ENCODE data around the gene MED20. TPM values are rescaled to one million over a fixed set of nuclear protein-coding genes. Genes with fewer than 3 reads are reported as not detected.

MED20 gene
- total RNA-seq, 1 donor from 2014 or later: 24.1 TPM

GRCh38 chr6:41958022-41958856, 37.3 kb upstream of the MED20 start:
- TF ChIP-seq CTCF (IDR thresholded peaks at IDR 0.05; ENCODE audit: unreplicated experiment): no peak
- no peaks in the 10 kb centered on the region for H3K4me1 Mint-ChIP-seq
- H3K9me3 Mint-ChIP-seq: no peaks in the 10 kb centered on the region
- H3K4me3 Mint-ChIP-seq: no peak overlapping the region
- H3K27ac Mint-ChIP-seq: no peak overlapping the region
- no peaks in the 10 kb centered on the region for H3K36me3 Mint-ChIP-seq
- no peak for DNase-seq (ENCODE audit: low spot score in 2 of 2, unreplicated experiment in 2 of 2)
- no peaks in the 10 kb centered on the region for H3K27me3 Mint-ChIP-seq (ENCODE audit: low read depth)

GRCh38 chr6:41957117-41957516, 36.2 kb upstream of the MED20 start:
- Mint-ChIP-seq H3K4me3 (no peak overlapping the region), H3K4me1 (no peaks in the 10 kb centered on the region), H3K27ac (no peak overlapping the region)

GRCh38 chr6:41955412-41955811, 34.5 kb upstream of the MED20 start:
- DNase-seq (ENCODE audit: low spot score in 2 of 2, unreplicated experiment in 2 of 2): no peak

More at GRCh38 chr6:41957117-41957516, 36.2 kb upstream of the MED20 start:
- no peak for DNase-seq (ENCODE audit: low spot score in 2 of 2, unreplicated experiment in 2 of 2)
- Mint-ChIP-seq H3K36me3 (no peaks in the 10 kb centered on the region), H3K9me3 (no peaks in the 10 kb centered on the region), H3K27me3 (ENCODE audit: low read depth) (no peaks in the 10 kb centered on the region)
- TF ChIP-seq CTCF (IDR thresholded peaks at IDR 0.05; ENCODE audit: unreplicated experiment): no peak

GRCh38 chr6:41954668-41955067, 33.7 kb upstream of the MED20 start:
- Mint-ChIP-seq H3K36me3 (no peaks in the 10 kb centered on the region), H3K27me3 (ENCODE audit: low read depth) (no peaks in the 10 kb centered on the region), H3K4me1 (no peaks in the 10 kb centered on the region), H3K9me3 (no peaks in the 10 kb centered on the region), H3K27ac (no peak overlapping the region), H3K4me3 (no peak overlapping the region)
- DNase-seq (ENCODE audit: low spot score in 2 of 2, unreplicated experiment in 2 of 2): no peak
- TF ChIP-seq CTCF (IDR thresholded peaks at IDR 0.05; ENCODE audit: unreplicated experiment): no peak

More at GRCh38 chr6:41955412-41955811, 34.5 kb upstream of the MED20 start:
- Mint-ChIP-seq H3K9me3 (no peaks in the 10 kb centered on the region), H3K4me3 (no peak overlapping the region), H3K27me3 (ENCODE audit: low read depth) (no peaks in the 10 kb centered on the region), H3K36me3 (no peaks in the 10 kb centered on the region), H3K4me1 (no peaks in the 10 kb centered on the region), H3K27ac (no peak overlapping the region)
- TF ChIP-seq CTCF (IDR thresholded peaks at IDR 0.05; ENCODE audit: unreplicated experiment): no peak

GRCh38 chr6:41947581-41948220, 26.8 kb upstream of the MED20 start:
- Mint-ChIP-seq H3K27ac (no peak overlapping the region), H3K4me1 (no peaks in the 10 kb centered on the region), H3K4me3 (no peak overlapping the region), H3K9me3 (no peaks in the 10 kb centered on the region), H3K27me3 (ENCODE audit: low read depth) (no peaks in the 10 kb centered on the region), H3K36me3 (no peaks in the 10 kb centered on the region)
- TF ChIP-seq CTCF (IDR thresholded peaks at IDR 0.05; ENCODE audit: unreplicated experiment): no peak
- no peak for DNase-seq (ENCODE audit: low spot score in 2 of 2, unreplicated experiment in 2 of 2)

All from mesothelial cell of epicardium (in vitro differentiated cells).